A673 (cell line): ENCODE measurements around the gene MEN1. TPM values are rescaled to one million over a fixed set of nuclear protein-coding genes. Genes with fewer than 3 reads are reported as not detected.

ENCODE experiments used
- BruUV-seq: library from RNA; stranded (reverse); fragments of 400-500 nt; replicated peaks from 2 replicates; lab custom pipeline; 2021; lab: Mats Ljungman, UMichigan
- CTCF ChIA-PET: fragments of 300-600 bp; sonication (Branson Sonifier 250); formaldehyde crosslinking; loops from one replicate; lab custom pipeline; 2022; ENCODE audit warnings: antibody characterized with exemption; lab: Charles Lee
- POLR2A ChIA-PET: fragments of 300-600 bp; sonication (Branson Sonifier 250); formaldehyde crosslinking; loops from one replicate; lab custom pipeline; 2022; ENCODE audit warnings: antibody characterized with exemption; ENCODE audit not compliant: low non-redundant PET; lab: Charles Lee
- DNase-seq: peaks from one replicate; pipeline ENCODE4 v3.0.0-alpha.2; 2015; ENCODE audit warnings: low spot score
- H3K27ac ChIP-seq: fragments of 200-600 bp; sonication (generic); 2 replicates; pipeline ENCODE4 v1.5.1; 2016; ENCODE audit warnings: mixed run types, low read depth, mild to moderate bottlenecking, mixed read lengths, antibody characterized with exemption, low read length; ENCODE audit not compliant: poor library complexity, severe bottlenecking
- H3K27me3 ChIP-seq: fragments of 200-600 bp; sonication (generic); replicated peaks from 2 replicates; pipeline ENCODE4 v1.6.1; 2017; ENCODE audit warnings: mixed run types, low read depth, mild to moderate bottlenecking, mixed read lengths, antibody characterized with exemption, low read length; ENCODE audit not compliant: insufficient read depth, poor library complexity
- H3K36me3 ChIP-seq: fragments of 200-600 bp; sonication (generic); 2 replicates; pipeline ENCODE4 v1.6.1; 2016; ENCODE audit warnings: mixed run types, mild to moderate bottlenecking, mixed read lengths, antibody characterized with exemption, low read length; ENCODE audit not compliant: insufficient read depth, poor library complexity, severe bottlenecking
- H3K4me1 ChIP-seq: fragments of 200-600 bp; sonication (generic); 2 replicates; pipeline ENCODE4 v1.6.1; 2017; ENCODE audit warnings: mixed run types, mild to moderate bottlenecking, mixed read lengths, antibody characterized with exemption, low read length; ENCODE audit not compliant: insufficient read depth, poor library complexity, severe bottlenecking
- H3K4me3 ChIP-seq: fragments of 200-600 bp; sonication (generic); 2 replicates; pipeline ENCODE4 v1.5.1; 2016; ENCODE audit warnings: low read depth, mixed run types, mild to moderate bottlenecking, mixed read lengths, low read length; ENCODE audit not compliant: poor library complexity, severe bottlenecking
- H3K9me3 ChIP-seq: fragments of 200-600 bp; sonication (generic); 2 replicates; pipeline ENCODE4 v1.6.1; 2016; ENCODE audit warnings: mixed run types, low read depth, mild to moderate bottlenecking, mixed read lengths, antibody characterized with exemption, low read length; ENCODE audit not compliant: poor library complexity, severe bottlenecking
- CTCF ChIP-seq: fragments of 300-800, 200-600 bp; sonication (generic); conservative IDR thresholded peaks from 2 replicates; pipeline ENCODE4 v1.5.1; 2017; ENCODE audit warnings: low read depth, mild to moderate bottlenecking, antibody characterized with exemption, low read length, moderate library complexity, mixed read lengths
- EZH2 ChIP-seq: fragments of 200-600 bp; sonication (generic); IDR thresholded peaks from 2 replicates; pipeline ENCODE4 v1.6.1; 2017; ENCODE audit warnings: borderline replicate concordance, low read depth, mild to moderate bottlenecking, mixed read lengths, antibody characterized with exemption, low read length; ENCODE audit not compliant: poor library complexity, severe bottlenecking
- intact Hi-C: fragments of 100-400 bp; cut with micrococcal nuclease; formaldehyde crosslinking; loops from one replicate; pipeline ENCODE4 v1.10.0; 2022; ENCODE audit not compliant: unreplicated experiment
- total RNA-seq: library from RNA; stranded (reverse); gene quantifications from 2 replicates; pipeline ENCODE4 v1.2.3, GENCODE V29; 2021

Gene MEN1
- total RNA-seq, 1 experiment from 2014 or later: 45.7 TPM

GRCh38 chr11:64801561-64802369, 8.6 kb downstream of the MEN1 start:
- no peaks in the 10 kb centered on the region for H3K9me3 ChIP-seq
- POLR2A ChIA-PET: no interaction called here
- CTCF ChIA-PET: no interaction called here
- H3K27ac ChIP-seq: peak overlapping the region; percentile 85
- no peak for TF ChIP-seq CTCF
- TF ChIP-seq EZH2: no peak
- peaks cover 6% of the 10 kb centered on the region for H3K36me3 ChIP-seq
- intact Hi-C loops: no loop called here
- no TSS peak for BruUV-seq
- peak overlapping the region; percentile 56 for H3K4me3 ChIP-seq
- H3K27me3 ChIP-seq: no peaks in the 10 kb centered on the region
- peak; percentile 44 for DNase-seq
- peaks cover 23% of the 10 kb centered on the region for H3K4me1 ChIP-seq

GRCh38 chr11:64801158-64801464, 9.2 kb downstream of the MEN1 start:
- H3K4me3 ChIP-seq: no peak overlapping the region
- intact Hi-C loops: no loop called here
- H3K9me3 ChIP-seq: no peaks in the 10 kb centered on the region
- H3K27me3 ChIP-seq: no peaks in the 10 kb centered on the region
- no peak for TF ChIP-seq EZH2
- no peak for TF ChIP-seq CTCF
- no TSS peak for BruUV-seq
- H3K36me3 ChIP-seq: peaks cover 8% of the 10 kb centered on the region
- ChIA-PET CTCF (no interaction called here), POLR2A (no interaction called here)
- peaks cover 23% of the 10 kb centered on the region for H3K4me1 ChIP-seq
- H3K27ac ChIP-seq: peak overlapping the region; percentile 85
- DNase-seq: no peak

- Histone ChIP-seq H3K36me3 (peaks cover 13% of the 10 kb centered on the region), H3K9me3 (no peaks in the 10 kb centered on the region), H3K4me3 (no peak overlapping the region), H3K27me3 (no peaks in the 10 kb centered on the region), H3K27ac (peak overlapping the region; percentile 85), H3K4me1 (peaks cover 23% of the 10 kb centered on the region)
- intact Hi-C loops: no loop called here
- TF ChIP-seq CTCF (no peak), EZH2 (no peak)
- CTCF ChIA-PET: interaction anchor here (0.9 kb wide), 1 partner anchor 13 kb away, joined by 4 read pairs; no protein-coding TSS in a partner anchor
- DNase-seq: no peak
- POLR2A ChIA-PET: no interaction called here
- BruUV-seq: no TSS peak
These were observed 9.8 kb downstream of the MEN1 start for GRCh38 chr11:64800303-64801157.
